Upper lobe of left lung (tissue), 4 donors: ENCODE data around the gene ARHGEF4.

Experiments
- CTCF ChIP-seq, 6 experiments: fragments of 450-650 bp in 4 of 6; fragments of 200-600 bp in 2 of 6; sonication (generic) in 2 of 6; IDR thresholded peaks; one replicate each; pipeline ENCODE4 v1.5.1; 2016 to 2019; ENCODE audit warnings: antibody characterized with exemption in 6 of 6
- POLR2A ChIP-seq, 4 donors: fragments of 450-650 bp; IDR thresholded peaks; one replicate each; pipeline ENCODE4 v1.5.1; 2016 to 2017; ENCODE audit warnings: antibody characterized with exemption in 4 of 4, mild to moderate bottlenecking in 2 of 4
- POLR2AphosphoS5 ChIP-seq, 2 donors: sonication (generic); formaldehyde crosslinking; IDR thresholded peaks; one replicate each; pipeline ENCODE4 v1.5.1; 2017; ENCODE audit warnings: antibody characterized with exemption in 2 of 2

- TF ChIP-seq POLR2AphosphoS5 (IDR thresholded peaks at IDR 0.05): no peak
- TF ChIP-seq POLR2A (IDR thresholded peaks at IDR 0.05): no peak
- no peak for TF ChIP-seq CTCF (IDR thresholded peaks at IDR 0.05)
Observed at GRCh38 chr2:130852521-130853115, 15.9 kb downstream of the ARHGEF4 start.
